Epithelial cell of proximal tubule (primary cell): ENCODE measurements around the gene CCDC63. TPM values are rescaled to one million over a fixed set of nuclear protein-coding genes. Genes with fewer than 3 reads are reported as not detected.
"Not testable (repeated sequence)": the region's sequence is repeated elsewhere in the genome, so short reads cannot be mapped to it uniquely, and the experiment has no call there.

ENCODE experiments used
- DNase-seq: peaks from one replicate; pipeline ENCODE4 v3.0.0-alpha.2; 2011; ENCODE audit warnings: low read depth
- H3K4me3 ChIP-seq: 2 replicates; pipeline ENCODE4 v1.5.1; 2011; ENCODE audit warnings: low read depth, mild to moderate bottlenecking, low read length
- CTCF ChIP-seq: conservative IDR thresholded peaks from 2 replicates; pipeline ENCODE4 v1.5.1; 2012; ENCODE audit warnings: low read depth, mild to moderate bottlenecking, low read length
- total RNA-seq: library from RNA; depleted of rRNA; stranded (reverse); fragments of >200 nt; gene quantifications from 2 replicates; pipeline ENCODE4 v1.2.3, GENCODE V29; 2015

CCDC63 gene
- total RNA-seq, 1 donor from 2014 or later, result not detected

GRCh38 chr12:110940296-110940695, 93.5 kb downstream of the CCDC63 start:
- H3K4me3 ChIP-seq, result no peak overlapping the region
- DNase-seq, result no peak
- no peak for TF ChIP-seq CTCF

GRCh38 chr12:110940933-110941332, 94.1 kb downstream of the CCDC63 start:
- DNase-seq, result no peak
- no peak for TF ChIP-seq CTCF

GRCh38 chr12:110941391-110941790, 94.6 kb downstream of the CCDC63 start:
- no peak overlapping the region for H3K4me3 ChIP-seq
- TF ChIP-seq CTCF, result no peak
- DNase-seq, result no peak

More at GRCh38 chr12:110940933-110941332, 94.1 kb downstream of the CCDC63 start:
- no peak overlapping the region for H3K4me3 ChIP-seq

DNA sequence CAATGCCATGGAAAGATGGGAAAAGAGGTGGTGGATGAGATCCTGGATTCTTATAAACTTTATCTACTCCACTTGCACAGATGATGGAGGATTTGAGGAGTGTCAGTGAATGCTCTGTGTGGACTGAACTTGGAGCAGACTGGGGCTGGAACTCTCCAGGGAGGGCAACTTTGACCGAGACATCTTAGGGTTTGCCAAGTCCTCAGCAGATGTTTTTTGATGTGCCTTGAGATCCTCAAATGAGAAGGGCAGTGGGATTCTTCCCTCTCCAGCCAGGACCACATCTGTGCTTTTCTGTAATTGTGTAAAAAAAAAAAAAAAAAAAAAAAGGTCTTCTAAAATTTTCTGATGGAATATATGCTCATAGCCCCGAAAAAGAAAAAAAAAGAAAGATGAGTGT, 96.6 kb downstream of the CCDC63 start:
- TF ChIP-seq CTCF, result no peak
- no peak for DNase-seq
- no peak overlapping the region for H3K4me3 ChIP-seq

DNA sequence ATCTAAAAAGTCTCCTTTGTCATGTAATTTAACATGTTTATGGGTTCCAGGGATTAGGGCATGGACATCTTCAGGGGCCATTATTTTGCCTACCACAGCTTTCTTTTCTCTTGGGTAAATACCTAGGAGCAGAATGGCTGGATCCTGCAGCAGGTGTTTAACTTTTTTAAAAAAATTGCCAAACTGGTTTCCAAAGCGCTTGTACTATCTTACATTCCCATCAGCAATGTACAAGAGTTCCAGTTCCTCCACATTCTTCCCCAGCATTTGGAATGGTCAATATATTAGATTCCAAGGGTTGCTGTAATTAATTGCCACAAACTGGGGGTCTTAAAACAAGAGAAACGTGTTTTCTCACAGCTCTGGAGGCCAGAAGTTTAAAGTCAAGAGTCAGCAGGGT, 101.3 kb downstream of the CCDC63 start:
- TF ChIP-seq CTCF, result no peak
- no peak for DNase-seq

DNA sequence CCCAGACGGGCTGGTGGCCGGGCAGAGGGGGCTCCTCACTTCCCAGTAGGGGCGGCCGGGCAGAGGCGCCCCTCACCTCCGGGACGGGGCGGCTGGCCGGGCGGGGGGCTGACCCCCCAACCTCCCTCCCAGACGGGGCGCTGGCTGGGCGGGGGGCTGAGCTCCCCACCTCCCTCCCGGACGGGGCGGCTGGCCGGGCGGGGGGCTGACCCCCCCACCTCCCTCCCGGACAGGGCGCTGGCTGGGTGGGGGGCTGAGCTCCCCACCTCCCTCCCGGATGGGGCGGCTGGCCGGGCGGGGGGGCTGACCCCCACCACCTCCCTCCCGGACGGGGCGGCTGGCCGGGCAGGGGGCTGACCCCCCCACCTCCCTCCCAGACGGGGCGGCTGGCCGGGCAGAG, 103.7 kb downstream of the CCDC63 start:
- H3K4me3 ChIP-seq, DNase-seq: not testable (repeated sequence)

More for the DNA sequence above, 101.3 kb downstream of the CCDC63 start:
- H3K4me3 ChIP-seq, result no peak overlapping the region

- H3K4me3 ChIP-seq, DNase-seq: not testable (repeated sequence)
These were observed 104.1 kb downstream of the CCDC63 start for GRCh38 chr12:110950867-110951266.

Other genes with a start within 250 kb of the CCDC63 start
- 11.4 and 15.3 TPM in 2 replicates for gene TCTN1, start 232.9 kb upstream of the CCDC63 start, total RNA-seq
- 1.4 and 2.5 TPM in 2 replicates for gene HVCN1, start 157.9 kb upstream of the CCDC63 start, total RNA-seq
- gene PPP1CC, start 104.1 kb upstream of the CCDC63 start, total RNA-seq, result 86.3 and 159 TPM in 2 replicates
- not detected in 2 replicates for gene MYL2, start 73.6 kb downstream of the CCDC63 start, total RNA-seq
- gene CUX2, start 187.2 kb downstream of the CCDC63 start, total RNA-seq, result not detected in 2 replicates